HepG2 (cell line): ENCODE results near the gene CRIM1. TPM values are rescaled to one million over a fixed set of nuclear protein-coding genes. Genes with fewer than 3 reads are reported as not detected.

Experiments used
- FOXA3 ChIP-seq: IDR thresholded peaks from 2 replicates; pipeline ENCODE4 v1.6.1; 2016; ENCODE audit warnings: missing genetic modification reagents, missing compliant biosample characterization
- RARA ChIP-seq: IDR thresholded peaks from 2 replicates; pipeline ENCODE4 v1.6.1; 2016; ENCODE audit warnings: missing genetic modification reagents, missing compliant biosample characterization
- TGIF2 ChIP-seq: IDR thresholded peaks from 2 replicates; pipeline ENCODE4 v1.6.1; 2016; ENCODE audit warnings: control low read depth, missing compliant biosample characterization
- ZBTB14 ChIP-seq: sonication (generic); formaldehyde crosslinking; IDR thresholded peaks from 2 replicates; pipeline ENCODE4 v1.4.0; 2020; ENCODE audit warnings: missing genetic modification reagents
- ZKSCAN5 ChIP-seq: sonication (generic); formaldehyde crosslinking; IDR thresholded peaks from 2 replicates; pipeline ENCODE4 v1.5.1; 2020; ENCODE audit warnings: mild to moderate bottlenecking, missing genetic modification reagents
- polyA plus RNA-seq, 8 experiments: library from polyadenylated mRNA; depleted of rRNA in 3 of 8; stranded (reverse) in 7 of 8; unstranded in 1 of 8; fragments of >200 nt; fragmentation: Illumina TruSeq in 4 of 8; extraction: Trizol in 4 of 8; gene quantifications; 2 replicates each; pipeline versions ENCODE4 v1.2.1 to v1.2.3, GENCODE V29; 2011 to 2016; ENCODE audit warnings: low read depth in 4 of 8, missing spikeins in 1 of 8, mixed read lengths in 1 of 8; ENCODE audit not compliant: insufficient read depth in 1 of 8
- total RNA-seq, 5 experiments: library from RNA; depleted of rRNA; stranded (reverse); fragments of >200 nt; fragmentation: Illumina TruSeq; extraction: Trizol; gene quantifications; 2 replicates each; pipeline ENCODE4 v1.2.3, GENCODE V29; 2016; ENCODE audit warnings: low read depth in 1 of 5
- TF ChIP-seq, protein P1 (sequence below): sonication (generic); formaldehyde crosslinking; IDR thresholded peaks from 2 replicates; pipeline ENCODE4 v1.5.0; 2020; ENCODE audit warnings: mild to moderate bottlenecking, missing genetic modification reagents, moderate library complexity
- TF ChIP-seq, protein P2 (sequence below): sonication (generic); formaldehyde crosslinking; IDR thresholded peaks from 2 replicates; pipeline ENCODE4 v1.9.0; 2021; ENCODE audit warnings: mild to moderate bottlenecking, missing genetic modification reagents
- TF ChIP-seq, protein P3 (sequence below): sonication (generic); formaldehyde crosslinking; IDR thresholded peaks from 2 replicates; pipeline ENCODE4 v1.8.1; 2023; ENCODE audit warnings: mild to moderate bottlenecking, missing genetic modification reagents
- TF ChIP-seq, protein P4 (sequence below), 2 experiments: sonication (generic) in 1 of 2; formaldehyde crosslinking in 1 of 2; IDR thresholded peaks; 2 replicates each; pipeline versions ENCODE4 v1.4.0 to v1.6.1; 2016 to 2020; ENCODE audit warnings: borderline replicate concordance in 1 of 2, low read depth in 1 of 2, mild to moderate bottlenecking in 1 of 2, missing genetic modification reagents in 1 of 2

The CRIM1 gene
- total and polyA plus RNA-seq, 2 of the 13 experiments (the other 11 are each of a cell fraction or from before 2014, with no cell fraction given), result 39.1 to 69.9 TPM

DNA sequence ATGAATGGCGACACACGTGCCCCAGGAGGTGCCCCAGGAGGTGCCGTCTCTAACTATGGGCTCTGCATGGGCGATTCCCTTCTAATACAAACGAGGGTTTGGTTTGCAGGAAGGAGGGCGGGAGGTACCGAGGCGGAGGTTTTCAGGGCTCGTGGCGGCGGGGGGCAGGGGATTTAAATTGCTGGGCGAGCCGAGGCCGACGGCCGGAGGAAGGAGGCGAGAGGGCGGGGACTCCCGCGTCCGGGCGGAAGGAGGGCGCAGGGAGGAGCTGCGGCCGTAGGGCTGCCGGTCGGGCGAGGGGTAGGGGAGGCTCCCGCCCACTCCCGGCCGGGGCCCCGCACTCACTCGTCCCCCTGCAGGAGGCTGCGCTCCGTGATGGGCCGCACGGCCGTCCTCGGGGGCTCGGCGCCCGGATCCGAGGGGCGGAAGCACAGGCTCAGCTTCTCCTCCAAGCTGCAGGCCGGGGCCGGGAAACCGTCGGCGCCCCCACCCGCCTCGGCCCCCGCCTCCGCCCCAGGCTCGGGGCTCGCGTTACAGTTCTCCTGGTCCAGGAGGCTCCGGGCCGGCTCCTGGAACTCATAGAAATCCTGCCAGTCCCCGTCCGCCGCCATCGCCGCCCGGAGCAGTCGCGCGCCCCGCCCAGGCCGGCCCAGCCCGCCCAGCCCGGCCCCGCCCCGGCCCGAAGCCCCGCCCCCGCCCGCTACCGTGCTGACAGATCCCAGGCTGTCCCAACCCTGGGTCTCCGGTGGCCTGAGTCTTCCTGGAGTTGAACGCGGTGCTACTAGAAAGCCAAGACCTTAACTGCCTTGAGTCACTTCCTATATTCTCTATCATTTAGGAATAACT is 242.2 kb downstream of the CRIM1 start, which contains the start of gene FEZ2 (continued):
- TF ChIP-seq ZBTB14 (CRISPR knock-in tag) (no peak), ZKSCAN5 (no peak), FOXA3 (CRISPR knock-in tag) (0 out of 2 replicates have a peak, but pooled peaks have one; percentile 21), TGIF2 (CRISPR knock-in tag) (no peak; the same call in 1 of the 2 replicates), RARA (CRISPR knock-in tag) (0 out of 2 replicates have a peak, but pooled peaks have one; percentile 27)
- TF ChIP-seq, protein P1, sequence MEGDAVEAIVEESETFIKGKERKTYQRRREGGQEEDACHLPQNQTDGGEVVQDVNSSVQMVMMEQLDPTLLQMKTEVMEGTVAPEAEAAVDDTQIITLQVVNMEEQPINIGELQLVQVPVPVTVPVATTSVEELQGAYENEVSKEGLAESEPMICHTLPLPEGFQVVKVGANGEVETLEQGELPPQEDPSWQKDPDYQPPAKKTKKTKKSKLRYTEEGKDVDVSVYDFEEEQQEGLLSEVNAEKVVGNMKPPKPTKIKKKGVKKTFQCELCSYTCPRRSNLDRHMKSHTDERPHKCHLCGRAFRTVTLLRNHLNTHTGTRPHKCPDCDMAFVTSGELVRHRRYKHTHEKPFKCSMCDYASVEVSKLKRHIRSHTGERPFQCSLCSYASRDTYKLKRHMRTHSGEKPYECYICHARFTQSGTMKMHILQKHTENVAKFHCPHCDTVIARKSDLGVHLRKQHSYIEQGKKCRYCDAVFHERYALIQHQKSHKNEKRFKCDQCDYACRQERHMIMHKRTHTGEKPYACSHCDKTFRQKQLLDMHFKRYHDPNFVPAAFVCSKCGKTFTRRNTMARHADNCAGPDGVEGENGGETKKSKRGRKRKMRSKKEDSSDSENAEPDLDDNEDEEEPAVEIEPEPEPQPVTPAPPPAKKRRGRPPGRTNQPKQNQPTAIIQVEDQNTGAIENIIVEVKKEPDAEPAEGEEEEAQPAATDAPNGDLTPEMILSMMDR (CRISPR knock-in tag), result no peak; the same call in 1 of the 2 replicates
- TF ChIP-seq, protein P2, sequence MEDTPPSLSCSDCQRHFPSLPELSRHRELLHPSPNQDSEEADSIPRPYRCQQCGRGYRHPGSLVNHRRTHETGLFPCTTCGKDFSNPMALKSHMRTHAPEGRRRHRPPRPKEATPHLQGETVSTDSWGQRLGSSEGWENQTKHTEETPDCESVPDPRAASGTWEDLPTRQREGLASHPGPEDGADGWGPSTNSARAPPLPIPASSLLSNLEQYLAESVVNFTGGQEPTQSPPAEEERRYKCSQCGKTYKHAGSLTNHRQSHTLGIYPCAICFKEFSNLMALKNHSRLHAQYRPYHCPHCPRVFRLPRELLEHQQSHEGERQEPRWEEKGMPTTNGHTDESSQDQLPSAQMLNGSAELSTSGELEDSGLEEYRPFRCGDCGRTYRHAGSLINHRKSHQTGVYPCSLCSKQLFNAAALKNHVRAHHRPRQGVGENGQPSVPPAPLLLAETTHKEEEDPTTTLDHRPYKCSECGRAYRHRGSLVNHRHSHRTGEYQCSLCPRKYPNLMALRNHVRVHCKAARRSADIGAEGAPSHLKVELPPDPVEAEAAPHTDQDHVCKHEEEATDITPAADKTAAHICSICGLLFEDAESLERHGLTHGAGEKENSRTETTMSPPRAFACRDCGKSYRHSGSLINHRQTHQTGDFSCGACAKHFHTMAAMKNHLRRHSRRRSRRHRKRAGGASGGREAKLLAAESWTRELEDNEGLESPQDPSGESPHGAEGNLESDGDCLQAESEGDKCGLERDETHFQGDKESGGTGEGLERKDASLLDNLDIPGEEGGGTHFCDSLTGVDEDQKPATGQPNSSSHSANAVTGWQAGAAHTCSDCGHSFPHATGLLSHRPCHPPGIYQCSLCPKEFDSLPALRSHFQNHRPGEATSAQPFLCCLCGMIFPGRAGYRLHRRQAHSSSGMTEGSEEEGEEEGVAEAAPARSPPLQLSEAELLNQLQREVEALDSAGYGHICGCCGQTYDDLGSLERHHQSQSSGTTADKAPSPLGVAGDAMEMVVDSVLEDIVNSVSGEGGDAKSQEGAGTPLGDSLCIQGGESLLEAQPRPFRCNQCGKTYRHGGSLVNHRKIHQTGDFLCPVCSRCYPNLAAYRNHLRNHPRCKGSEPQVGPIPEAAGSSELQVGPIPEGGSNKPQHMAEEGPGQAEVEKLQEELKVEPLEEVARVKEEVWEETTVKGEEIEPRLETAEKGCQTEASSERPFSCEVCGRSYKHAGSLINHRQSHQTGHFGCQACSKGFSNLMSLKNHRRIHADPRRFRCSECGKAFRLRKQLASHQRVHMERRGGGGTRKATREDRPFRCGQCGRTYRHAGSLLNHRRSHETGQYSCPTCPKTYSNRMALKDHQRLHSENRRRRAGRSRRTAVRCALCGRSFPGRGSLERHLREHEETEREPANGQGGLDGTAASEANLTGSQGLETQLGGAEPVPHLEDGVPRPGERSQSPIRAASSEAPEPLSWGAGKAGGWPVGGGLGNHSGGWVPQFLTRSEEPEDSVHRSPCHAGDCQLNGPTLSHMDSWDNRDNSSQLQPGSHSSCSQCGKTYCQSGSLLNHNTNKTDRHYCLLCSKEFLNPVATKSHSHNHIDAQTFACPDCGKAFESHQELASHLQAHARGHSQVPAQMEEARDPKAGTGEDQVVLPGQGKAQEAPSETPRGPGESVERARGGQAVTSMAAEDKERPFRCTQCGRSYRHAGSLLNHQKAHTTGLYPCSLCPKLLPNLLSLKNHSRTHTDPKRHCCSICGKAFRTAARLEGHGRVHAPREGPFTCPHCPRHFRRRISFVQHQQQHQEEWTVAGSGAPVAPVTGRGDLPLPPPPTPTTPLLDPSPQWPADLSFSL (CRISPR knock-in tag), result no peak
- TF ChIP-seq, protein P3, sequence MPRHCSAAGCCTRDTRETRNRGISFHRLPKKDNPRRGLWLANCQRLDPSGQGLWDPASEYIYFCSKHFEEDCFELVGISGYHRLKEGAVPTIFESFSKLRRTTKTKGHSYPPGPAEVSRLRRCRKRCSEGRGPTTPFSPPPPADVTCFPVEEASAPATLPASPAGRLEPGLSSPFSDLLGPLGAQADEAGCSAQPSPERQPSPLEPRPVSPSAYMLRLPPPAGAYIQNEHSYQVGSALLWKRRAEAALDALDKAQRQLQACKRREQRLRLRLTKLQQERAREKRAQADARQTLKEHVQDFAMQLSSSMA, result no peak
- TF ChIP-seq, protein P4, sequence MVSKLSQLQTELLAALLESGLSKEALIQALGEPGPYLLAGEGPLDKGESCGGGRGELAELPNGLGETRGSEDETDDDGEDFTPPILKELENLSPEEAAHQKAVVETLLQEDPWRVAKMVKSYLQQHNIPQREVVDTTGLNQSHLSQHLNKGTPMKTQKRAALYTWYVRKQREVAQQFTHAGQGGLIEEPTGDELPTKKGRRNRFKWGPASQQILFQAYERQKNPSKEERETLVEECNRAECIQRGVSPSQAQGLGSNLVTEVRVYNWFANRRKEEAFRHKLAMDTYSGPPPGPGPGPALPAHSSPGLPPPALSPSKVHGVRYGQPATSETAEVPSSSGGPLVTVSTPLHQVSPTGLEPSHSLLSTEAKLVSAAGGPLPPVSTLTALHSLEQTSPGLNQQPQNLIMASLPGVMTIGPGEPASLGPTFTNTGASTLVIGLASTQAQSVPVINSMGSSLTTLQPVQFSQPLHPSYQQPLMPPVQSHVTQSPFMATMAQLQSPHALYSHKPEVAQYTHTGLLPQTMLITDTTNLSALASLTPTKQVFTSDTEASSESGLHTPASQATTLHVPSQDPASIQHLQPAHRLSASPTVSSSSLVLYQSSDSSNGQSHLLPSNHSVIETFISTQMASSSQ (IDR thresholded peaks at IDR 0.05; ENCODE audit: low read depth), result no peak
- TF ChIP-seq, protein P4 (CRISPR knock-in tag; IDR thresholded peaks at IDR 0.05; ENCODE audit: borderline replicate concordance), result 0 out of 2 replicates have a peak, but pooled peaks have one; percentile 33
